Spleen (tissue), 11 donors: ENCODE results near the gene OR10H4. TPM values are rescaled to one million over a fixed set of nuclear protein-coding genes. Genes with fewer than 3 reads are reported as not detected.
"Not testable (repeated sequence)": the region's sequence is repeated elsewhere in the genome, so short reads cannot be mapped to it uniquely, and the experiment has no call there.

Source experiments
- DNase-seq: peaks from one replicate; pipeline ENCODE4 v3.0.0-alpha.2; 2020
- H3K27ac ChIP-seq, 8 donors: fragments of 200-600 bp; sonication (generic) in 7 of 8; 1 replicate in 4 of 8; 2 replicates in 4 of 8; pipeline versions ENCODE4 v1.5.0 to v1.8.0; 2016 to 2021; ENCODE audit warnings: inconsistent platforms in 4 of 8, mild to moderate bottlenecking in 4 of 8, moderate library complexity in 1 of 8
- H3K27me3 ChIP-seq, 7 donors: fragments of 200-600 bp; sonication (generic) in 6 of 7; replicated peaks in 1 of 7; 1 replicate in 4 of 7; 2 replicates in 3 of 7; pipeline versions ENCODE4 v1.5.0 to v1.8.0; 2016 to 2021; ENCODE audit warnings: inconsistent platforms in 3 of 7, mild to moderate bottlenecking in 1 of 7
- H3K36me3 ChIP-seq, 6 donors: fragments of 200-600 bp; sonication (generic) in 5 of 6; 1 replicate in 4 of 6; 2 replicates in 2 of 6; pipeline versions ENCODE4 v1.5.0 to v1.8.0; 2016 to 2021; ENCODE audit warnings: inconsistent platforms in 2 of 6
- H3K4me1 ChIP-seq, 6 donors: fragments of 200-600 bp; sonication (generic) in 5 of 6; 1 replicate in 3 of 6; 2 replicates in 3 of 6; pipeline versions ENCODE4 v1.5.0 to v1.8.0; 2016 to 2021; ENCODE audit warnings: inconsistent platforms in 3 of 6
- H3K4me3 ChIP-seq, 8 donors: fragments of 200-600 bp; sonication (generic) in 7 of 8; 1 replicate in 4 of 8; 2 replicates in 4 of 8; pipeline versions ENCODE4 v1.5.0 to v1.8.0; 2016 to 2021; ENCODE audit warnings: inconsistent platforms in 4 of 8, mild to moderate bottlenecking in 4 of 8, moderate library complexity in 2 of 8
- H3K9me3 ChIP-seq, 8 donors: fragments of 200-600 bp; sonication (generic) in 7 of 8; 1 replicate in 4 of 8; 2 replicates in 4 of 8; pipeline versions ENCODE4 v1.5.0 to v1.8.0; 2016 to 2021; ENCODE audit warnings: inconsistent platforms in 4 of 8
- CTCF ChIP-seq, 11 experiments: fragments of 200-600 bp in 7 of 11; fragments of 450-650 bp in 4 of 11; sonication (generic) in 4 of 11; IDR thresholded peaks in 8 of 11; conservative IDR thresholded peaks in 3 of 11; 1 replicate in 7 of 11; 2 replicates in 4 of 11; pipeline versions ENCODE4 v1.4.0 to v1.8.0; 2016 to 2021; ENCODE audit warnings: antibody characterized with exemption in 11 of 11, inconsistent platforms in 4 of 11, mild to moderate bottlenecking in 1 of 11
- POLR2A ChIP-seq, 3 donors: fragments of 450-650 bp; IDR thresholded peaks; one replicate each; pipeline ENCODE4 v1.5.1; 2017; ENCODE audit warnings: antibody characterized with exemption in 3 of 3, mild to moderate bottlenecking in 1 of 3
- POLR2AphosphoS5 ChIP-seq, 3 donors: sonication (generic); formaldehyde crosslinking; IDR thresholded peaks; one replicate each; pipeline ENCODE4 v1.5.1; 2017; ENCODE audit warnings: antibody characterized with exemption in 3 of 3
- WGBS, 5 donors: extraction: QIAGEN DNeasy Blood & Tissue Kit in 3 of 5; methylation state at CpG; one replicate each; pipeline versions ENCODE4 v1.1.5 to v1.1.7; 2013 to 2018; 5-methylcytosine and 5-hydroxymethylcytosine counted together
- intact Hi-C: fragments of 100-400 bp; cut with DNase I; formaldehyde crosslinking; loops from one replicate; pipeline ENCODE4 v1.15.0; 2023; ENCODE audit warnings: low total_unique reads
- polyA plus RNA-seq, 3 donors: library from polyadenylated mRNA; stranded (reverse); fragments of 200-250 nt; gene quantifications; one replicate each; pipeline ENCODE4 v1.2.1, GENCODE V29; 2013
- total RNA-seq, 7 donors: library from RNA; depleted of rRNA in 3 of 7; stranded (reverse); fragments of >200 nt in 3 of 7; fragmentation: NEBNext Ultra II Directional in 4 of 7; extraction: Animal tissue kit (Norgen Biotek cat#: 25700) in 4 of 7; gene quantifications; one replicate each; pipeline versions ENCODE4 v1.1.0 to v1.2.1, GENCODE V29; 2016 to 2021
- donor health status: healthy with polysubstance abuse.
- donor health status: DM: no; HTN: no; CAD: no; lungs with moderate emphysema.
- donor health status: DM: no; HTN: no; CAD: no.
- donor health status: Bipolar disorder and iron deficiency.
- donor health status: healthy.
- donor health status: DM: no; HTN: no; CAD: no.
- donor health status: DM: yes; HTN: yes; CAD: no.

OR10H4 gene
- total and polyA plus RNA-seq, 10 donors: not detected

GRCh38 chr19:15976836-15977689 lies 28.3 kb downstream of the OR10H4 start:
- no peaks in the 10 kb centered on the region for H3K4me1 ChIP-seq
- intact Hi-C loops: no loop called here
- 41 to 63% (median 51%) methylated on average over 10 of the region's 10 CpGs for WGBS, 5 donors
- peaks cover 0 to 60% (median 8%) of the 10 kb centered on the region in 7 donors for H3K27me3 ChIP-seq
- no peak for DNase-seq
- peaks cover 0 to 14% (median 11%) of the 10 kb centered on the region in 8 donors for H3K9me3 ChIP-seq
- no peak overlapping the region for H3K27ac ChIP-seq
- no peaks in the 10 kb centered on the region for H3K36me3 ChIP-seq
- H3K4me3 ChIP-seq: no peak overlapping the region
- TF ChIP-seq POLR2A (IDR thresholded peaks at IDR 0.05) (no peak), CTCF (IDR thresholded peaks at IDR 0.05 in 8 of 11, conservative IDR thresholded peaks at IDR 0.05 in 3 of 11) (no peak), POLR2AphosphoS5 (IDR thresholded peaks at IDR 0.05) (no peak)

GRCh38 chr19:15977690-15978089 lies 28.9 kb downstream of the OR10H4 start:
- no peak for DNase-seq
- Histone ChIP-seq H3K4me1 (no peaks in the 10 kb centered on the region), H3K27me3 (peaks cover 0 to 65% (median 8%) of the 10 kb centered on the region in 7 donors), H3K36me3 (no peaks in the 10 kb centered on the region), H3K4me3 (no peak overlapping the region), H3K9me3 (peaks cover 0 to 20% (median 18%) of the 10 kb centered on the region in 8 donors), H3K27ac (no peak overlapping the region)
- TF ChIP-seq POLR2A (IDR thresholded peaks at IDR 0.05): no peak
- intact Hi-C loops: no loop called here
- whole genome bisulfite sequencing, 5 donors: 58 to 77% (median 74%) methylated on average over 7 of the region's 7 CpGs

- no peaks in the 10 kb centered on the region for H3K4me1 ChIP-seq
- no peak overlapping the region for H3K27ac ChIP-seq
- WGBS, 5 donors: 72 to 90% (median 75%) methylated on average over 4 of the region's 4 CpGs
- intact Hi-C loops: no loop called here
- peaks cover 0 to 57% (median 8%) of the 10 kb centered on the region in 7 donors for H3K27me3 ChIP-seq
- H3K4me3 ChIP-seq: no peak overlapping the region
- peaks cover 0 to 32% (median 24%) of the 10 kb centered on the region in 8 donors for H3K9me3 ChIP-seq
- TF ChIP-seq CTCF (IDR thresholded peaks at IDR 0.05 in 8 of 11, conservative IDR thresholded peaks at IDR 0.05 in 3 of 11) (no peak), POLR2A (IDR thresholded peaks at IDR 0.05) (no peak), POLR2AphosphoS5 (IDR thresholded peaks at IDR 0.05) (no peak)
- DNase-seq: no peak
- H3K36me3 ChIP-seq: no peaks in the 10 kb centered on the region
These were observed 30.5 kb downstream of the OR10H4 start for GRCh38 chr19:15979293-15979692.

GRCh38 chr19:15985831-15986230 lies 37.0 kb downstream of the OR10H4 start:
- H3K36me3 ChIP-seq, H3K27ac ChIP-seq, H3K4me1 ChIP-seq, DNase-seq, intact Hi-C loops, H3K4me3 ChIP-seq: not testable (repeated sequence)
- Histone ChIP-seq H3K27me3 (peaks cover 0 to 25% (median 0%) of the 10 kb centered on the region in 7 donors), H3K9me3 (peaks cover 0 to 32% (median 24%) of the 10 kb centered on the region in 8 donors)
- WGBS, 5 donors: 54 to 67% (median 55%) methylated on average over 6 of the region's 6 CpGs

- H3K27me3 ChIP-seq: peaks cover 0 to 21% (median 0%) of the 10 kb centered on the region in 7 donors
- WGBS, 5 donors: 43 to 52% (median 49%) methylated on average over 2 of the region's 2 CpGs
These were observed 37.9 kb downstream of the OR10H4 start for GRCh38 chr19:15986701-15987100.

More at GRCh38 chr19:15986701-15987100, 37.9 kb downstream of the OR10H4 start:
- Histone ChIP-seq H3K27ac (no peak overlapping the region), H3K36me3 (no peaks in the 10 kb centered on the region), H3K4me3 (no peak overlapping the region), H3K4me1 (peaks cover 0 to 6% (median 0%) of the 10 kb centered on the region in 6 donors), H3K9me3 (peaks cover 0 to 29% (median 16%) of the 10 kb centered on the region in 8 donors)
- no peak for DNase-seq
- no peak for TF ChIP-seq POLR2A (IDR thresholded peaks at IDR 0.05)
- TF ChIP-seq CTCF (IDR thresholded peaks at IDR 0.05 in 8 of 11, conservative IDR thresholded peaks at IDR 0.05 in 3 of 11): no peak
- TF ChIP-seq POLR2AphosphoS5 (IDR thresholded peaks at IDR 0.05): no peak
- intact Hi-C loops: no loop called here
